Measurements from ENCODE around the gene CSF2. TPM values are rescaled to one million over a fixed set of nuclear protein-coding genes. Genes with fewer than 3 reads are reported as not detected.
A peak's percentile ranks its signal among the peaks of the same experiment; 100 is the strongest.

CSF2 gene
- total and polyA plus RNA-seq, 5 donors from 2014 or later = not detected

DNA sequence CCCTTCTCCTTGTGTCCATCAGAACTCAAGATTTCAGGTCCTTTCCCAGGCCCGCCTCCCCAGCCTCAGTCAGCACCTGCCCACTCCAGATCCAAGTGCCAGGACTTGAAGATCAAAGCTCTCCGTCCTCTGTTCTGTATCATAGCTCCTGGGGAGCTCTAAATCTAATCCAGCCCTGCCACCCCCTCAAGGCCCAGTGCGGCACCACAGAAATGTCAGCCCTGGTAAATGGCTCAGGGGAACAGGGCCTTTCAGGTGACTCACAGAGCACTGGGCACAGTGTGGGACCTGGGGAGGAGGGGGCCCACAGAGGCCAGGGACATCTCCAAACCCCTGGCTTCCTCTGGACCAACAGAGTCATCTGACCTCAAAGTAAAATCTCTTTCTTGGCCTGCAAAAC is 6.0 kb downstream of the CSF2 start:
- Histone ChIP-seq H3K4me3 (ENCODE audit: low read depth, low read length) (no peak overlapping the region), H3K9me3 (ENCODE audit: control insufficient read depth in 2 of 2, low read length in 2 of 2) (no peaks in the 10 kb centered on the region), H3K4me1 (ENCODE audit: control insufficient read depth, insufficient read depth, low read length, poor library complexity, severe bottlenecking) (peaks cover 20% of the 10 kb centered on the region), H3K27me3 (ENCODE audit: control insufficient read depth, insufficient read depth, low read length) (no peaks in the 10 kb centered on the region), H3K36me3 (ENCODE audit: control insufficient read depth, insufficient read depth, low read length) (no peaks in the 10 kb centered on the region), H3K27ac (ENCODE audit: insufficient read depth, low read length, poor library complexity, severe bottlenecking) (no peak overlapping the region)
- DNase-seq (no peak), ATAC-seq (ENCODE audit: low read depth in 2 of 2) (no peak)
- no peak overlapping the region for H3K27ac Mint-ChIP-seq
- H3K4me1 Mint-ChIP-seq = peaks cover 5 to 33% (median 12%) of the 10 kb centered on the region in 4 donors
- no peak overlapping the region for H3K4me3 Mint-ChIP-seq
- H3K27me3 Mint-ChIP-seq = no peaks in the 10 kb centered on the region
- H3K36me3 Mint-ChIP-seq = no peaks in the 10 kb centered on the region
- no peaks in the 10 kb centered on the region for H3K9me3 Mint-ChIP-seq

- Mint-ChIP-seq H3K27ac (no peak overlapping the region), H3K9me3 (no peaks in the 10 kb centered on the region), H3K4me1 (peaks cover 5 to 34% (median 18%) of the 10 kb centered on the region in 4 donors), H3K4me3 (no peak overlapping the region), H3K27me3 (no peaks in the 10 kb centered on the region), H3K36me3 (no peaks in the 10 kb centered on the region)
- ATAC-seq (ENCODE audit: low read depth in 2 of 2) = no peak
- peaks cover 16% of the 10 kb centered on the region for H3K4me1 ChIP-seq (ENCODE audit: control insufficient read depth, insufficient read depth, low read length, poor library complexity, severe bottlenecking)
- H3K9me3 ChIP-seq (ENCODE audit: control insufficient read depth in 2 of 2, low read length in 2 of 2) = no peaks in the 10 kb centered on the region
- H3K27ac ChIP-seq (ENCODE audit: insufficient read depth, low read length, poor library complexity, severe bottlenecking) = no peak overlapping the region
- H3K27me3 ChIP-seq (ENCODE audit: control insufficient read depth, insufficient read depth, low read length) = no peaks in the 10 kb centered on the region
- no peak for DNase-seq
- H3K36me3 ChIP-seq (ENCODE audit: control insufficient read depth, insufficient read depth, low read length) = no peaks in the 10 kb centered on the region
- no peak overlapping the region for H3K4me3 ChIP-seq (ENCODE audit: low read depth, low read length)
These were observed 7.0 kb downstream of the CSF2 start for GRCh38 chr5:132080595-132080994.

DNA sequence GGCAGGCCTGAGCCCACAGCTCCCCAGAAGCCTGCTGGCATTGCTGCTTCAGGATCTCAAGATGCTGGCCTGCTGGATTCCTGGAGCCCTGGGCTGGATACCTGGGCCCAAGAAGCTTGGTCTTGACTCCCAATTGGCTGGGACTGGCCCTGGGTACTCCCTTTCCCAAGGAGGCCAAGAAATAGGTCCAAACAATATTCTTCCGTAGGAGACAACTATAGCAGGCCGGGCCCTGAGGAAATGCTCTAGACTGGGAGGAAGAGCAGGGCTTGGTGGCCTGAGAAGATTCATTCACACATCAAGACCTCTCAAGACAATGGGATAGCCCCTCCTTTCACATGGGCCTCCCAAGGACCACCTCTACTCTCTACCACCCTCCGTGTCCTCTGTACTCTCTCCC is 7.9 kb downstream of the CSF2 start:
- Histone ChIP-seq H3K4me3 (ENCODE audit: low read depth, low read length) (no peak overlapping the region), H3K4me1 (ENCODE audit: control insufficient read depth, insufficient read depth, low read length, poor library complexity, severe bottlenecking) (peaks cover 14% of the 10 kb centered on the region), H3K36me3 (ENCODE audit: control insufficient read depth, insufficient read depth, low read length) (no peaks in the 10 kb centered on the region), H3K9me3 (ENCODE audit: control insufficient read depth in 2 of 2, low read length in 2 of 2) (no peaks in the 10 kb centered on the region), H3K27ac (ENCODE audit: insufficient read depth, low read length, poor library complexity, severe bottlenecking) (no peak overlapping the region), H3K27me3 (ENCODE audit: control insufficient read depth, insufficient read depth, low read length) (no peaks in the 10 kb centered on the region)
- no peaks in the 10 kb centered on the region for H3K27me3 Mint-ChIP-seq
- H3K4me1 Mint-ChIP-seq = peaks cover 5 to 33% (median 19%) of the 10 kb centered on the region in 4 donors
- DNase-seq (no peak), ATAC-seq (ENCODE audit: low read depth in 2 of 2) (no peak)
- no peaks in the 10 kb centered on the region for H3K36me3 Mint-ChIP-seq
- peak overlapping the region in 2 of 3 donors; percentile 16 to 70 for H3K27ac Mint-ChIP-seq
- no peaks in the 10 kb centered on the region for H3K9me3 Mint-ChIP-seq
- no peak overlapping the region for H3K4me3 Mint-ChIP-seq

- Histone ChIP-seq H3K4me3 (ENCODE audit: low read depth, low read length) (no peak overlapping the region), H3K4me1 (ENCODE audit: control insufficient read depth, insufficient read depth, low read length, poor library complexity, severe bottlenecking) (peaks cover 14% of the 10 kb centered on the region), H3K27me3 (ENCODE audit: control insufficient read depth, insufficient read depth, low read length) (no peaks in the 10 kb centered on the region), H3K9me3 (ENCODE audit: control insufficient read depth in 2 of 2, low read length in 2 of 2) (no peaks in the 10 kb centered on the region), H3K36me3 (ENCODE audit: control insufficient read depth, insufficient read depth, low read length) (no peaks in the 10 kb centered on the region), H3K27ac (ENCODE audit: insufficient read depth, low read length, poor library complexity, severe bottlenecking) (no peak overlapping the region)
- Mint-ChIP-seq H3K27me3 (no peaks in the 10 kb centered on the region), H3K4me1 (peaks cover 5 to 29% (median 19%) of the 10 kb centered on the region in 4 donors), H3K36me3 (no peaks in the 10 kb centered on the region), H3K27ac (no peak overlapping the region), H3K4me3 (no peak overlapping the region), H3K9me3 (no peaks in the 10 kb centered on the region)
- DNase-seq (no peak), ATAC-seq (ENCODE audit: low read depth in 2 of 2) (no peak)
These were observed 8.9 kb downstream of the CSF2 start for GRCh38 chr5:132082329-132083023.

DNA sequence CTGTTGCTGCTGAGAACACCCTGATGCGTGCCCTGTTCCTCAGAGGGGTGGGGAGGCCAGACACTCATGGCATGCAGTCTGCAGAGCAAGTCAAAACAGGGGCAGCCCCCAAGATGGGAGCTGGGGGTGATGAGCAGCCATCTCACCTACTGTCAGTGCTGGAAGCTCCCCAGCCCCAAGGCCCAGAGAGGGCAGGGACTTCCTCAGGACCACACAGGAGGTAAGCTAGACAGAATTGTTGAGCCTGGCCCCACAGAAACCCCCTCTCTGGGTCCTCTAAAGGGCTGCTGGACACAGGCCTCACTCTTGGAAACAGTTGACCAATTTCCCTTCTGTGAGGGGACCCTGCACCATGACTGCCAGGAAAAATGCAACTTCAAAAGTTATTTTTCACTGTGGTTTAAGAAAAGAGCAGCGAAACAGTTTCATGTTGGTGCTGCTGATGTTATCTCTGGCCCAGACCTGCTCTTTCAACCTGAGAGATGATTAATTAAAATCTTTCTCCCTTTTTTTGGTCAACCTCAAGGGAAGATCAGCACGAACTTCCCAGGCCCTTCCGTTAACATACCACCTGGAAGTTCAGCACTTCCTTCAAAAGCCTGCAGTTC is 9.6 kb downstream of the CSF2 start:
- no peaks in the 10 kb centered on the region for H3K36me3 Mint-ChIP-seq
- Histone ChIP-seq H3K9me3 (ENCODE audit: control insufficient read depth in 2 of 2, low read length in 2 of 2) (no peaks in the 10 kb centered on the region), H3K36me3 (ENCODE audit: control insufficient read depth, insufficient read depth, low read length) (no peaks in the 10 kb centered on the region), H3K4me3 (ENCODE audit: low read depth, low read length) (peak overlapping the region; percentile 23), H3K27me3 (ENCODE audit: control insufficient read depth, insufficient read depth, low read length) (no peaks in the 10 kb centered on the region), H3K4me1 (ENCODE audit: control insufficient read depth, insufficient read depth, low read length, poor library complexity, severe bottlenecking) (peaks cover 14% of the 10 kb centered on the region), H3K27ac (ENCODE audit: insufficient read depth, low read length, poor library complexity, severe bottlenecking) (no peak overlapping the region)
- no peak for ATAC-seq (ENCODE audit: low read depth in 2 of 2)
- H3K27ac Mint-ChIP-seq = peak overlapping the region in 1 of 3 donors; percentile 5
- H3K4me3 Mint-ChIP-seq = no peak overlapping the region
- no peaks in the 10 kb centered on the region for H3K9me3 Mint-ChIP-seq
- peaks cover 5 to 29% (median 19%) of the 10 kb centered on the region in 4 donors for H3K4me1 Mint-ChIP-seq
- DNase-seq = no peak
- no peaks in the 10 kb centered on the region for H3K27me3 Mint-ChIP-seq

DNA sequence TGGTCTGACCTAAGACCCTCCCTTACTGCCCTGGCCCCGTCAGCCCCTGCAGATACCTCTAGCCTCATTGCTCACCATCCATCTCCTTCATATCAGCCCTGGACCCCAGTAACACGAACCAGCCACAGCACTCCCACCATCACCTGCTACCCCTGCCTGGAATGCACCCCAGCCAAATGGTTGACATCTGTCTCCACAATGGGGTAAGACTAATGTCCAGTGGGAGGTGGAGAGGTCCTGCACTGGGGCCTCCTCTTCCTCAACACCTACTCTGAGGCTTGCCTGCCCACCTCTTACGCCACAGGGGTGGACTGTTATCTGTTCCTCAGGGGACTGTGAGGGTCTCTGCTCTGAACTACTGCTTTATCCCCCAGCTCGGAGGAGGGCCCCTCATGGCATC is 12.1 kb downstream of the CSF2 start:
- Mint-ChIP-seq H3K4me1 (peaks cover 5 to 29% (median 21%) of the 10 kb centered on the region in 4 donors), H3K9me3 (peaks cover 0 to 1% (median 0%) of the 10 kb centered on the region in 7 donors), H3K36me3 (no peaks in the 10 kb centered on the region), H3K4me3 (peak overlapping the region in 1 of 4 donors; percentile 2), H3K27ac (no peak overlapping the region), H3K27me3 (no peaks in the 10 kb centered on the region)
- DNase-seq (no peak), ATAC-seq (ENCODE audit: low read depth in 2 of 2) (no peak)
- H3K36me3 ChIP-seq (ENCODE audit: control insufficient read depth, insufficient read depth, low read length) = no peaks in the 10 kb centered on the region
- H3K27ac ChIP-seq (ENCODE audit: insufficient read depth, low read length, poor library complexity, severe bottlenecking) = no peak overlapping the region
- H3K4me3 ChIP-seq (ENCODE audit: low read depth, low read length) = no peak overlapping the region
- H3K4me1 ChIP-seq (ENCODE audit: control insufficient read depth, insufficient read depth, low read length, poor library complexity, severe bottlenecking) = peaks cover 14% of the 10 kb centered on the region
- no peaks in the 10 kb centered on the region for H3K27me3 ChIP-seq (ENCODE audit: control insufficient read depth, insufficient read depth, low read length)
- H3K9me3 ChIP-seq (ENCODE audit: control insufficient read depth in 2 of 2, low read length in 2 of 2) = no peaks in the 10 kb centered on the region

GRCh38 chr5:132086277-132086794 is 12.7 kb downstream of the CSF2 start:
- H3K27me3 Mint-ChIP-seq = no peaks in the 10 kb centered on the region
- peaks cover 0 to 1% (median 0%) of the 10 kb centered on the region in 7 donors for H3K9me3 Mint-ChIP-seq
- H3K36me3 Mint-ChIP-seq = no peaks in the 10 kb centered on the region
- Histone ChIP-seq H3K4me3 (ENCODE audit: low read depth, low read length) (no peak overlapping the region), H3K36me3 (ENCODE audit: control insufficient read depth, insufficient read depth, low read length) (no peaks in the 10 kb centered on the region), H3K4me1 (ENCODE audit: control insufficient read depth, insufficient read depth, low read length, poor library complexity, severe bottlenecking) (peaks cover 14% of the 10 kb centered on the region), H3K27ac (ENCODE audit: insufficient read depth, low read length, poor library complexity, severe bottlenecking) (no peak overlapping the region), H3K9me3 (ENCODE audit: control insufficient read depth in 2 of 2, low read length in 2 of 2) (no peaks in the 10 kb centered on the region), H3K27me3 (ENCODE audit: control insufficient read depth, insufficient read depth, low read length) (no peaks in the 10 kb centered on the region)
- no peak overlapping the region for H3K4me3 Mint-ChIP-seq
- ATAC-seq (ENCODE audit: low read depth in 2 of 2) (no peak), DNase-seq (no peak)
- H3K27ac Mint-ChIP-seq = no peak overlapping the region
- H3K4me1 Mint-ChIP-seq = peaks cover 5 to 29% (median 21%) of the 10 kb centered on the region in 4 donors

Data from CD4-positive, CD25-positive, alpha-beta regulatory T cell (primary cell).